ENCODE results near the gene RANBP1. TPM values are rescaled to one million over a fixed set of nuclear protein-coding genes. Genes with fewer than 3 reads are reported as not detected.

RANBP1 gene
- total RNA-seq, 1 experiment from 2014 or later: 522 TPM

DNA sequence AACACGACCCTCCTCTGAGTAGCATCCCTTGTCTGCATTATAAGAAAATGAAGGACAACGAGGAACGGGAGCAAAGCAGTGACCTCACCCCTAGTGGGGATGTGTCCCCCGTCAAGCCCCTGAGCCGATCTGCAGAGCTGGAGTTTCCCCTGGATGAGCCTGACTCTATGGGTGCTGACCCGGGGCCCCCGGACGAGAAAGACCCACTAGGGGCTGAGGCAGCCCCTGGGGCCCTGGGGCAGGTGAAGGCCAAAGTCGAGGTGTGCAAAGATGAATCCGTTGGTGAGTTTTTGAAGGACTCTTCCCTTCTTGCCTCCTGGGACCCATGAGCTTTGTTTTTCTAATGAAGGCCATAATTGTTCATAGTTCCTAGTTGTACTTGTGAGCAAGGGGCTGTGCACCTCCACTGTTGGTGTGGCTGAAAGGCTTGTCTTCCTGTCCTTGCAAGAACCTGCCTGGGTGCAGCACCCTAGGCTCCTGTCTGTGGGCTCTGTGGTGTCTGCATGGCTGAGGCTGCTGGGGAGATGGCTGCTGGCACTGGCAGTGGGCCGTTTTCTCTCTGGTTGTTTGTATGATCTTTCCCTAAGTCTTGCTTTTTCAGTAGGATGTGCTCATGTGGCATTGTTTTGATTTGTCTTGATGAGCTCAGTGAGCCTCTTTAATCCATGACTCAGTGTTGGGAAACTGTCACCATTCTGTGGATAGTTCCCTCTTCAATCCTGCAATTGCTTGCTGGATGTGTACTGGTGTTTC, 25.8 kb upstream of the RANBP1 start:
- Histone ChIP-seq H3K9ac (ENCODE audit: extremely low read depth, insufficient read length, low read length) (no peak overlapping the region), H2BK120ac (ENCODE audit: low read depth, low read length, poor library complexity, severe bottlenecking) (no peak overlapping the region), H3K79me1 (ENCODE audit: insufficient read depth, low read depth, low read length, poor library complexity, severe bottlenecking) (peaks cover 13% of the 10 kb centered on the region), H2BK15ac (ENCODE audit: low read depth, low read length) (no peak overlapping the region), H3K14ac (ENCODE audit: insufficient read depth, low read length) (no peak overlapping the region), H3K27ac (ENCODE audit: insufficient read length, low read depth, low read length) (no peak overlapping the region), H3K4ac (ENCODE audit: low read depth, low read length) (no peak overlapping the region), H3T11ph (ENCODE audit: low read length) (no peak overlapping the region), H2AK5ac (ENCODE audit: insufficient read length, low read length) (no peak overlapping the region), H3K79me2 (ENCODE audit: insufficient read depth, low read length) (peaks cover 3% of the 10 kb centered on the region; the same call in 1 of the 2 replicates), H3K4me1 (ENCODE audit: insufficient read depth, low read length) (no peaks in the 10 kb centered on the region), H3K18ac (ENCODE audit: insufficient read length, low read depth, low read length) (no peak overlapping the region), H4K91ac (ENCODE audit: insufficient read length, low read depth, low read length) (no peak overlapping the region), H3K9me3 (ENCODE audit: control insufficient read depth, low read depth, low read length) (no peaks in the 10 kb centered on the region), H2BK20ac (ENCODE audit: low read depth, low read length, poor library complexity, severe bottlenecking) (no peak overlapping the region), H3K23ac (ENCODE audit: insufficient read length, low read depth, low read length) (no peak overlapping the region), H4K5ac (ENCODE audit: insufficient read length, low read depth, low read length) (no peak overlapping the region), H3K23me2 (ENCODE audit: insufficient read length, low read depth, low read length, poor library complexity, severe bottlenecking) (no peaks in the 10 kb centered on the region), H4K8ac (replicated peaks; ENCODE audit: insufficient read length, low read depth, low read length) (no peak overlapping the region), H2BK12ac (ENCODE audit: insufficient read length, low read depth, low read length) (no peak overlapping the region), H3K4me2 (ENCODE audit: insufficient read depth, insufficient read length, low read length) (no peak overlapping the region), H3K56ac (ENCODE audit: insufficient read length, low read depth, low read length) (no peak overlapping the region), H3K27me3 (ENCODE audit: insufficient read depth, low read length) (no peaks in the 10 kb centered on the region), H2BK5ac (ENCODE audit: insufficient read length, low read length) (no peak overlapping the region), H4K20me1 (ENCODE audit: control insufficient read depth, insufficient read depth, insufficient read length) (no peaks in the 10 kb centered on the region), H2AFZ (ENCODE audit: low read length) (no peak overlapping the region)
- Mint-ChIP-seq H3K27me3 (ENCODE audit: low read depth) (no peaks in the 10 kb centered on the region; the same call in 1 of the 2 replicates), H3K4me1 (peaks cover under 1 to 2% of the 10 kb centered on the region in 2 experiments; a peak in 1 of 4 replicates), H3K9me3 (no peaks in the 10 kb centered on the region), H3K27ac (no peak overlapping the region; a peak in 1 of 7 replicates), H3K4me3 (no peak overlapping the region), H3K36me3 (ENCODE audit: insufficient read depth in 1 of 3, low read depth in 3 of 3) (peaks cover 81 to 100% (median 100%) of the 10 kb centered on the region in 3 experiments; a peak in 6 of 7 replicates)
- no peak for DNase-seq
- TF ChIP-seq, protein P1, sequence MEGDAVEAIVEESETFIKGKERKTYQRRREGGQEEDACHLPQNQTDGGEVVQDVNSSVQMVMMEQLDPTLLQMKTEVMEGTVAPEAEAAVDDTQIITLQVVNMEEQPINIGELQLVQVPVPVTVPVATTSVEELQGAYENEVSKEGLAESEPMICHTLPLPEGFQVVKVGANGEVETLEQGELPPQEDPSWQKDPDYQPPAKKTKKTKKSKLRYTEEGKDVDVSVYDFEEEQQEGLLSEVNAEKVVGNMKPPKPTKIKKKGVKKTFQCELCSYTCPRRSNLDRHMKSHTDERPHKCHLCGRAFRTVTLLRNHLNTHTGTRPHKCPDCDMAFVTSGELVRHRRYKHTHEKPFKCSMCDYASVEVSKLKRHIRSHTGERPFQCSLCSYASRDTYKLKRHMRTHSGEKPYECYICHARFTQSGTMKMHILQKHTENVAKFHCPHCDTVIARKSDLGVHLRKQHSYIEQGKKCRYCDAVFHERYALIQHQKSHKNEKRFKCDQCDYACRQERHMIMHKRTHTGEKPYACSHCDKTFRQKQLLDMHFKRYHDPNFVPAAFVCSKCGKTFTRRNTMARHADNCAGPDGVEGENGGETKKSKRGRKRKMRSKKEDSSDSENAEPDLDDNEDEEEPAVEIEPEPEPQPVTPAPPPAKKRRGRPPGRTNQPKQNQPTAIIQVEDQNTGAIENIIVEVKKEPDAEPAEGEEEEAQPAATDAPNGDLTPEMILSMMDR (conservative IDR thresholded peaks at IDR 0.05): no peak
- no CpG with 5 or more reads among the region's 11 CpGs for WGBS (ENCODE audit: extremely low coverage, insufficient read length, low lambda C conversion rate)

Data from H9 (cell line).